ENCODE results near the gene TP53I11. TPM values are rescaled to one million over a fixed set of nuclear protein-coding genes. Genes with fewer than 3 reads are reported as not detected.
A peak's percentile ranks its signal among the peaks of the same experiment; 100 is the strongest.

Gene TP53I11
- total RNA-seq, 1 experiment from 2014 or later, result 0.20 TPM

- DNase-seq (ENCODE audit: extremely low read depth, low read depth), result no peak
Measured at GRCh38 chr11:44917741-44918140, 32.9 kb downstream of the TP53I11 start.

GRCh38 chr11:44916801-44917385 lies 33.8 kb downstream of the TP53I11 start:
- DNase-seq (ENCODE audit: extremely low read depth, low read depth), result no peak

GRCh38 chr11:44916331-44916730 lies 34.4 kb downstream of the TP53I11 start:
- DNase-seq (ENCODE audit: extremely low read depth, low read depth), result no peak

- no peak for DNase-seq (ENCODE audit: extremely low read depth, low read depth)
Measured at GRCh38 chr11:44915621-44916020, 35.1 kb downstream of the TP53I11 start.

- DNase-seq (ENCODE audit: extremely low read depth, low read depth), result no peak
Measured at GRCh38 chr11:44915004-44915403, 35.7 kb downstream of the TP53I11 start.

- no peak for DNase-seq (ENCODE audit: extremely low read depth, low read depth)
Measured at GRCh38 chr11:44914105-44914504, 36.6 kb downstream of the TP53I11 start.

GRCh38 chr11:44913502-44913901 lies 37.2 kb downstream of the TP53I11 start:
- no peak for DNase-seq (ENCODE audit: extremely low read depth, low read depth)

- no peak for DNase-seq (ENCODE audit: extremely low read depth, low read depth)
Measured at GRCh38 chr11:44912270-44912987, 38.3 kb downstream of the TP53I11 start.

- DNase-seq (ENCODE audit: extremely low read depth, low read depth), result peak; percentile 60
Measured at GRCh38 chr11:44911029-44911814, 39.5 kb downstream of the TP53I11 start.

- DNase-seq (ENCODE audit: extremely low read depth, low read depth), result no peak
Measured at GRCh38 chr11:44910591-44910990, 40.1 kb downstream of the TP53I11 start.

- DNase-seq (ENCODE audit: extremely low read depth, low read depth), result no peak
Measured at GRCh38 chr11:44909557-44909956, 41.1 kb downstream of the TP53I11 start.

- no peak for DNase-seq (ENCODE audit: extremely low read depth, low read depth)
Measured at GRCh38 chr11:44906649-44907048, 44.0 kb downstream of the TP53I11 start.

- no peak for DNase-seq (ENCODE audit: extremely low read depth, low read depth)
Measured at GRCh38 chr11:44905131-44905866, 45.4 kb downstream of the TP53I11 start.

GRCh38 chr11:44904261-44905020 lies 46.2 kb downstream of the TP53I11 start:
- DNase-seq (ENCODE audit: extremely low read depth, low read depth), result no peak

GRCh38 chr11:44903518-44903917 lies 47.2 kb downstream of the TP53I11 start:
- DNase-seq (ENCODE audit: extremely low read depth, low read depth), result no peak

- no peak for DNase-seq (ENCODE audit: extremely low read depth, low read depth)
Measured at GRCh38 chr11:44903035-44903434, 47.6 kb downstream of the TP53I11 start.

- DNase-seq (ENCODE audit: extremely low read depth, low read depth), result no peak
Measured at GRCh38 chr11:44901786-44902185, 48.9 kb downstream of the TP53I11 start.

GRCh38 chr11:44901120-44901633 lies 49.5 kb downstream of the TP53I11 start:
- no peak for DNase-seq (ENCODE audit: extremely low read depth, low read depth)

- DNase-seq (ENCODE audit: extremely low read depth, low read depth), result no peak
Measured at GRCh38 chr11:44899959-44900358, 50.7 kb downstream of the TP53I11 start.

All from NCI-H460 (cell line).